GM19452 (cell line): Measurements from ENCODE around the gene CEMIP.

Experiments
- ATAC-seq: cut with Tn5 transposase; IDR thresholded peaks from one replicate; pipeline ENCODE4 v1.9.1; 2021; ENCODE audit not compliant: unreplicated experiment

The CEMIP gene, protein sequence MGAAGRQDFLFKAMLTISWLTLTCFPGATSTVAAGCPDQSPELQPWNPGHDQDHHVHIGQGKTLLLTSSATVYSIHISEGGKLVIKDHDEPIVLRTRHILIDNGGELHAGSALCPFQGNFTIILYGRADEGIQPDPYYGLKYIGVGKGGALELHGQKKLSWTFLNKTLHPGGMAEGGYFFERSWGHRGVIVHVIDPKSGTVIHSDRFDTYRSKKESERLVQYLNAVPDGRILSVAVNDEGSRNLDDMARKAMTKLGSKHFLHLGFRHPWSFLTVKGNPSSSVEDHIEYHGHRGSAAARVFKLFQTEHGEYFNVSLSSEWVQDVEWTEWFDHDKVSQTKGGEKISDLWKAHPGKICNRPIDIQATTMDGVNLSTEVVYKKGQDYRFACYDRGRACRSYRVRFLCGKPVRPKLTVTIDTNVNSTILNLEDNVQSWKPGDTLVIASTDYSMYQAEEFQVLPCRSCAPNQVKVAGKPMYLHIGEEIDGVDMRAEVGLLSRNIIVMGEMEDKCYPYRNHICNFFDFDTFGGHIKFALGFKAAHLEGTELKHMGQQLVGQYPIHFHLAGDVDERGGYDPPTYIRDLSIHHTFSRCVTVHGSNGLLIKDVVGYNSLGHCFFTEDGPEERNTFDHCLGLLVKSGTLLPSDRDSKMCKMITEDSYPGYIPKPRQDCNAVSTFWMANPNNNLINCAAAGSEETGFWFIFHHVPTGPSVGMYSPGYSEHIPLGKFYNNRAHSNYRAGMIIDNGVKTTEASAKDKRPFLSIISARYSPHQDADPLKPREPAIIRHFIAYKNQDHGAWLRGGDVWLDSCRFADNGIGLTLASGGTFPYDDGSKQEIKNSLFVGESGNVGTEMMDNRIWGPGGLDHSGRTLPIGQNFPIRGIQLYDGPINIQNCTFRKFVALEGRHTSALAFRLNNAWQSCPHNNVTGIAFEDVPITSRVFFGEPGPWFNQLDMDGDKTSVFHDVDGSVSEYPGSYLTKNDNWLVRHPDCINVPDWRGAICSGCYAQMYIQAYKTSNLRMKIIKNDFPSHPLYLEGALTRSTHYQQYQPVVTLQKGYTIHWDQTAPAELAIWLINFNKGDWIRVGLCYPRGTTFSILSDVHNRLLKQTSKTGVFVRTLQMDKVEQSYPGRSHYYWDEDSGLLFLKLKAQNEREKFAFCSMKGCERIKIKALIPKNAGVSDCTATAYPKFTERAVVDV (N-terminal part only)

GRCh38 chr15:80778964-80779657, at the start of gene CEMIP:
Gene CEMIP, plus strand, starts transcription at chr15:80779370. Its CDS starts 94,510 bp downstream, at chr15:80873880.
- ATAC-seq, result no peak

GRCh38 chr15:80730387-80730786, 48.8 kb upstream of the CEMIP start:
- no peak for ATAC-seq

DNA sequence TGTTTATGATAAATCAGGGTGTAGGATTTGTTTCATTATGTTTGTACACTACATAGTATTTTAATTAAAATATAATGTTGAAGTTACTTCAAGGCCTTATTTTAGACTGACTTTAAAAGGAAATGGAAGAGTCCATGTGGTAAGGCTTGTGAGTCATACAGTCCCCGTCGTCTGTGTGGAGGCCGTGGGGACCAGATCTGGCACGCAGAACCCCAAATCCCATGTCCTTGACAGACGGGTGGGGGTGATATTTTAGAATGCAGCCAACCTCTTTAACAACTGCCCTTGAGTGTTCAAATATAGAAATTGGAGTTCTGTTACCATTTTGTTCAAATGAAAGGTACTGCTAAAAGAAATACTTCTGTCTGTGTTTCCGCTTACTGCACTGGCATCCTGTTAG, 48.2 kb upstream of the CEMIP start:
- no peak for ATAC-seq

GRCh38 chr15:80732167-80732566, 47.0 kb upstream of the CEMIP start:
- ATAC-seq, result no peak

DNA sequence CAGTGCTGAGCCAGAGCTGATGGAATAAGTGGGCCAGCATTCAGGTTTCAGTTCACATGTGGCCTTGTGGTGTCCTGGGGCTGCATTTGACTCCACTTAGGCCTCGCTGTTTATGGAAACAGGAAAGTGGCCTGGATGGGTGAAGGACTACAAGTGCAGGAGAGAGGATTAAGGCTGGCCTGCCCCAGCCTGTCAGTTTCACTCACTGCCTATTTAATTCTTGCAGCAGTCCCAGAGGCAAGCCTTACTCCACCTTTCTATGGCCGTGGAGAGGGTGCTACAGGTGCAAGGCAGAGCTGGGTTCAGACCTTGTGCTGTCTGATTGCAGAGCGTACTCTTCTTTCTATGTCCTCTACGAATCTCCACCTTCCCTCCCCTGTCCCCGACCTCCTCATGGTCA, 46.4 kb upstream of the CEMIP start:
- no peak for ATAC-seq

- ATAC-seq, result no peak
These were observed 45.7 kb upstream of the CEMIP start for GRCh38 chr15:80733460-80733859.

DNA sequence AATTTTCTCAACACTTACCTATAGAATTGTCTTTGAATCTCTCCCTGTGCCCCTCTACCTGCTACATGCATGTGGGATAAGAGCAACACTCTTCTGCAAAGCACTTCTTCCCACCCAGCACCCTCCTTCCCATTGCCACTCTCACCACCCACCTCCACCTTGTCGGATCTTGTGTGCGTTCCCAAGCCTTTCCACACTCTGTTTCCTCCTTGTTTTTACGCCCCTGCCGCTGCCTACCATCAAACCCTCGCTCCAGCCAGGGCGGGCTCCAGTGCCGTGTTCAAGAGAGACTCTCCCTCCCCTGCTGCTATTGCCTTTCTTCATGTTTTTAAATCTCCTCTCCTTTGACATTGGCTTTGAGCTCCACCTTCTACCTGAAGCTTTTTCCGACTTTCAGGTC, 43.8 kb upstream of the CEMIP start:
- no peak for ATAC-seq

GRCh38 chr15:80736560-80736959, 42.6 kb upstream of the CEMIP start:
- no peak for ATAC-seq

DNA sequence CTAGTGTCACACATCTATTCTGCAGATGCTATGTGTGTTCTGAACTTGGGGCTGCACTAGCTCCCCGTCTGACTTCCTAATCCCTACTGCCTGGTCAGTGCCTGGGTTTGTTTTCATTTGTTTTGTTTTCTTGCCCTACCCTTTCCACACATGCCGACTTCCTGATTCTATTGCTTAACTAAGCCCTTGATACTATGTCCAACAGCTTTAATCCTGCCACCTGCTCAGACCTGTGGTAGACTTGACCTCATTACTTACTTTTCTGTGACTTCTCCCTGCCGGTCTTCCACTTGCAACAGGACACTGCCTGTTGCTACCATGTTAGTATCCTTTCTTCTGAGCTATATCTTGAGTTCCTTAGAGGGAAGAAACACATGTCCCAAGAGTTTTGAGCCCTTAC, 39.3 kb upstream of the CEMIP start:
- ATAC-seq, result no peak

- no peak for ATAC-seq
These were observed 37.1 kb upstream of the CEMIP start for GRCh38 chr15:80742081-80742480.

DNA sequence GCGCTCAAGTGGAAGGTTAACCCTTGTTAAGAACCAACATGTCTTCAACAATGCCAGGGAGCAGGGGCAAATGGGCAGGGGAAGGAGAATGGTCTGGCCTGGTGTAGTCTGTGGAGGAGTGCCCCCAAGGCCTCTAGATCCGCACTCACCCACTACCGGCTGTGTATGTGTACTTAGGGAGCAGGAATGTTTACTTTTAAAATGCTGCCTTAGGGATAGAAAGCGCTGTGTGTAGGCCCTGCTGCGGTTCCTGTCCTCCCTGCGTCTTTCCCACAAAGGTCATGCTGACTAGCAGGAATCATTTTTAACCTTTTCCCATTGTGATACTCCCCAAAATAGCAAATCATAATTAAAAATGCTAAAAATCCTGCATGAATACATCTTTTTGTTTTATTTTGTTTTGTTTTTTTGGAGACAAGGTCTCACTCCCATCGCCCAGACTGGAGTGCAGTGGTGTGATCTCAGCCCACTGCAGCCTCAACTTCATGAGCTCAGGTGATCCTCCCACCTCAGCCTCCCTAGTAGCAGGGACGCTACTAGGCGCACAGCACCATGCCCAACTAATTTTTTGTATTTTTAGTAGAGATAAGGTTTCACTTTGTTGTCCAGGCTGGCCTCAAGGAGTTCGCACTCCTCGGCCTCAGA, 35.9 kb upstream of the CEMIP start:
- no peak for ATAC-seq

GRCh38 chr15:80744415-80744814, 34.8 kb upstream of the CEMIP start:
- no peak for ATAC-seq

GRCh38 chr15:80744826-80745225, 34.3 kb upstream of the CEMIP start:
- ATAC-seq, result no peak

DNA sequence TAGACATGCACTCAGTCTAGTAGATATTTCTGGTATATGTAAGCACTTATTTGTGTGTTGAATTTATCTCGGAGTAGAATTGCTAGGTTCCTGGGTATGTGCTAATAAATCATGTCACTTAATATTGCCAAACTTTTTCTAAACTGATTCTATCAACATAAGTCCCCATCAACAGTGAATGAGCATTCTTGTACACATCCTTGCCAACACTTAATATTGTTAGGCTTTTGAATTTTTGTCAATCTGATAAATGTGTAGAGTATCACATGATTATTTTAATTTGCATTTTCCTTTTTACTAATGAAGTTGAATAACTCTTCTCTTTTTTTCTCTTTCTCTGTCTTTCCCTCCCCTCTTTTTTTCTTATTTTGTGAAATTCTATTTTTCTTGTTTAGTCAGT, 33.3 kb upstream of the CEMIP start:
- no peak for ATAC-seq

DNA sequence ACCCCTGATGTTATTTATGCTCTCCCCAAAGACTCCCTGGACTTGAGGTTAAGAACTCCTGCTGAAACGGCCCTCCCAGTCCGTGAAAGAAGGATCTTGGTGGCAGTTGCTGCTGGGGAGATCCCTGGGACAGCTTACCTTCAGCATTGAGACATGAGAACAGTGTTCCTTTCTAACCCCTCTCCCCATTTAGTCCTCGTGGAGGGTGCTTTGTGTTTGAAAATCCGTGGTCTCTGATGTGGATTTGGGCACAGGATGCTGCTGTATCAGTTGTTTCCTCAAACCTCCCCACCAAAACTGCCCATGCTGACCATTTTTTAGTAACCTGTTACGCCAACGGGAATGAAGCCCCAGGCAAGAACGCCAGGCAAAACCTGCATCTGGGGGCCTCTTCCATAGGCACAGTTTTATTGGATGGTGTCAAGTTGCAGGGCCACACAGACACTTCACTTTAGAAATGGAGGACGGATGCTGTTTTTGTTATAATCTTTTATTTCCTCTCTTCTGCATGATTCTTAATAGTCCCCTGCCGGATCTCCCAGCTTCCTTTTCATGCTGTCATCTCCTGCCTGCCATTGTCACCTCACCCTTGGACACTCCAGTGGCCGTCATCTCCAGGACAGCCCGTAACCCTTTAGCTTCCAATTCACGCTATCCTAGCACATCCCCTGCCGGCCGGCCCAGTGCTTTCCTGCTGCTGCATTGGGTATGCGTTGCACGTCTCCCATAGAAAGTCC, 31.7 kb upstream of the CEMIP start:
- ATAC-seq, result no peak

- ATAC-seq, result no peak
These were observed 29.6 kb upstream of the CEMIP start for GRCh38 chr15:80749589-80749988.

DNA sequence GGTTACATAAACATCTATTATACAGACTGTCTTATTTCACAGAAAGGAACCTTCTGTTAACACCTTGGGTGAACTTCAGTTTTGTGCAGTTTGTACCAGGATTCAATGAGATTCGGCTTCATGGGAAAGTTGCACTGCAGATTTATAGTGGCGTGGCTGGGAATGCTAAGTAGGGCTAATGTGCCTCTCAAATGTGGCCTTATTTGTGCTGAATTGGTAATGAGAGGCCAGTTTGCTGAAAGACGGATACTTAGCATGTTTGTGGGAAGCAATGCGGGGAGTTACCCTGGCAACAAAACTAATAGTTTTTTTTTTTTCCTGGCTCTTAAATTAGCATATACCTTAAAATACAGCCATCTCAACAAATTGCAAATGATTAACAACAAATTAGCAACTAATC, 28.6 kb upstream of the CEMIP start:
- ATAC-seq, result no peak

DNA sequence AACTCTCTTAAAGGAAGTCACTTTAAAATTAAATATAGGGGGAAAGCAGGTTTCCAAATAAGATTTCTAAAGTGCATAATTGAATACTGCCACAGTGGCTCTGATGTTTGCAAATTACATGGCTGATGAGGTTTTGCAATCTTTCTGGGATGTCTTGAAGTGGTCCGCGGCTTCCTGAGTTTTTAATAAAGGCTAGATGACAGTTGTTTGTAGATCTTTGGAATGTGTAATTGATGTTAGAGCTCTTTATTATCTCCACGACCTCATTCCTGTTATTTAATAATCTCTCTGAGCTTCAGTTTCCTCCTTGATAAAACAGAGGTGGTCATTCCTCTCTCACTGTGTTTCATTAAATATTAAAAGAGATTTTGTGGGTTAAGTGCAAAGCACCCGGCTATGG, 27.0 kb upstream of the CEMIP start:
- ATAC-seq, result no peak

DNA sequence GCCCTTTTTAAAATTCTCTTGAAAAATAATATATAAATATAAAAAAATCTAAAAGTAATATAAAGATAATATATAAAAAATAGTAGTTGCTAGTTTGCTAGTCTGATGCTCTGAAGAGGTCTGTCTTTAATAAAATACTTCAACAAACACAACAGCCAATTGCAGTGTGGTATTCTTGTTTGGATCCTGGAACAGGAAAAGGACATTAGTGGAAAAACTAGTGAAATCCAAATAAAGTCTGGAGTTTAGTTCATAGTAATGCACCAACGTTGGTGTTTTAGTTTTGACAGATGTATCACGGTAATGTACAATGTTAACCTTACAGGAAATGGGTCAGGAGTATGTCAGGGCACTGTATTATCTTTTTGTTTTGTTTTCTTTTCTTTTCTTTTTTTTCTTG, 26.0 kb upstream of the CEMIP start:
- no peak for ATAC-seq

GRCh38 chr15:80754014-80754413, 25.2 kb upstream of the CEMIP start:
- ATAC-seq, result no peak
